GM12892 (cell line): Measurements from ENCODE around the gene SLC16A3.

Experiments
- POLR2A ChIP-seq: IDR thresholded peaks from 2 replicates; pipeline ENCODE4 v1.6.1; 2011; ENCODE audit warnings: low read depth, low read length, control low read depth
- POLR2AphosphoS5 ChIP-seq: IDR thresholded peaks from 2 replicates; pipeline ENCODE4 v1.6.1; 2011; ENCODE audit warnings: low read depth, low read length, control low read depth
- TAF1 ChIP-seq: IDR thresholded peaks from 2 replicates; pipeline ENCODE4 v1.6.1; 2011; ENCODE audit warnings: low read depth, mild to moderate bottlenecking, control low read depth, low read length, borderline replicate concordance

- peak; percentile 98 for TF ChIP-seq POLR2A
- peak; percentile 80 for TF ChIP-seq TAF1
- TF ChIP-seq POLR2AphosphoS5, result peak; percentile 91
These were observed at the start of gene SLC16A3 for GRCh38 chr17:82228842-82229697.
